ENCODE data around the gene C3orf62.
"Not testable (repeated sequence)": the region's sequence is repeated elsewhere in the genome, so short reads cannot be mapped to it uniquely, and the experiment has no call there.

Gene C3orf62

GRCh38 chr3:49222002-49222401, 55.0 kb downstream of the C3orf62 start:
- Histone ChIP-seq H3K27me3 (no peaks in the 10 kb centered on the region), H3K4me3 (ENCODE audit: low read depth in 1 of 2, low read length in 1 of 2) (no peak overlapping the region), H3K9me3 (peaks cover 3% of the 10 kb centered on the region), H3K4me1 (ENCODE audit: control insufficient read depth in 1 of 2, insufficient read depth in 1 of 2, low read depth in 1 of 2, low read length in 1 of 2) (peaks cover 0 to 5% of the 10 kb centered on the region in 2 experiments), H3K27ac (no peak overlapping the region), H3K36me3 (no peaks in the 10 kb centered on the region)
- no peak for TF ChIP-seq CTCF (IDR thresholded peaks at IDR 0.05)

GRCh38 chr3:49220985-49221563, 56.0 kb downstream of the C3orf62 start:
- H3K4me3 ChIP-seq (ENCODE audit: low read depth in 1 of 2, low read length in 1 of 2); H3K4me1 ChIP-seq (ENCODE audit: control insufficient read depth in 1 of 2, insufficient read depth in 1 of 2, low read depth in 1 of 2, low read length in 1 of 2); H3K27ac ChIP-seq; H3K9me3 ChIP-seq; H3K36me3 ChIP-seq; H3K27me3 ChIP-seq: not testable (repeated sequence)

GRCh38 chr3:49219132-49219531, 57.9 kb downstream of the C3orf62 start:
- H3K4me1 ChIP-seq (ENCODE audit: control insufficient read depth in 1 of 2, insufficient read depth in 1 of 2, low read depth in 1 of 2, low read length in 1 of 2) = peaks cover 0 to 5% of the 10 kb centered on the region in 2 experiments
- H3K36me3 ChIP-seq = no peaks in the 10 kb centered on the region
- no peak overlapping the region for H3K4me3 ChIP-seq (ENCODE audit: low read depth in 1 of 2, low read length in 1 of 2)
- H3K27me3 ChIP-seq = no peaks in the 10 kb centered on the region
- TF ChIP-seq CTCF (IDR thresholded peaks at IDR 0.05) = no peak
- H3K9me3 ChIP-seq = peaks cover 3% of the 10 kb centered on the region
- no peak overlapping the region for H3K27ac ChIP-seq

All from neutrophil (primary cell).